Measurements from ENCODE around the gene SLC2A3. TPM values are rescaled to one million over a fixed set of nuclear protein-coding genes. Genes with fewer than 3 reads are reported as not detected.
"Not testable (repeated sequence)": the region's sequence is repeated elsewhere in the genome, so short reads cannot be mapped to it uniquely, and the experiment has no call there.

Gene SLC2A3
- total RNA-seq: 10 to 100 TPM; 18.5 to 29.9 (median 25.1) TPM
- 13.6 TPM for polyA plus RNA-seq
- long read RNA-seq, donor 1, partial matches to known transcripts: 0 of 3 reads
- long read RNA-seq, donor 1, other reads (novel, unspliced or antisense): 2 of 3 reads
- long read RNA-seq, donor 2, transcript SLC2A3-201 (10 exons, 3,915 nt): major isoform, 5 of 7 reads
- long read RNA-seq, donor 2, partial matches to known transcripts: 0 of 7 reads
- long read RNA-seq, donor 2, other reads (novel, unspliced or antisense): 1 of 7 reads
- long read RNA-seq, donor 3, transcript SLC2A3-201 (10 exons, 3,915 nt): major isoform, 10 of 15 reads
- long read RNA-seq, donor 3, partial matches to known transcripts: 2 of 15 reads
- long read RNA-seq, donor 3, other reads (novel, unspliced or antisense): 0 of 15 reads
- long read RNA-seq, donor 4, partial matches to known transcripts: 0 of 4 reads
- long read RNA-seq, donor 4, other reads (novel, unspliced or antisense): 1 of 4 reads

DNA sequence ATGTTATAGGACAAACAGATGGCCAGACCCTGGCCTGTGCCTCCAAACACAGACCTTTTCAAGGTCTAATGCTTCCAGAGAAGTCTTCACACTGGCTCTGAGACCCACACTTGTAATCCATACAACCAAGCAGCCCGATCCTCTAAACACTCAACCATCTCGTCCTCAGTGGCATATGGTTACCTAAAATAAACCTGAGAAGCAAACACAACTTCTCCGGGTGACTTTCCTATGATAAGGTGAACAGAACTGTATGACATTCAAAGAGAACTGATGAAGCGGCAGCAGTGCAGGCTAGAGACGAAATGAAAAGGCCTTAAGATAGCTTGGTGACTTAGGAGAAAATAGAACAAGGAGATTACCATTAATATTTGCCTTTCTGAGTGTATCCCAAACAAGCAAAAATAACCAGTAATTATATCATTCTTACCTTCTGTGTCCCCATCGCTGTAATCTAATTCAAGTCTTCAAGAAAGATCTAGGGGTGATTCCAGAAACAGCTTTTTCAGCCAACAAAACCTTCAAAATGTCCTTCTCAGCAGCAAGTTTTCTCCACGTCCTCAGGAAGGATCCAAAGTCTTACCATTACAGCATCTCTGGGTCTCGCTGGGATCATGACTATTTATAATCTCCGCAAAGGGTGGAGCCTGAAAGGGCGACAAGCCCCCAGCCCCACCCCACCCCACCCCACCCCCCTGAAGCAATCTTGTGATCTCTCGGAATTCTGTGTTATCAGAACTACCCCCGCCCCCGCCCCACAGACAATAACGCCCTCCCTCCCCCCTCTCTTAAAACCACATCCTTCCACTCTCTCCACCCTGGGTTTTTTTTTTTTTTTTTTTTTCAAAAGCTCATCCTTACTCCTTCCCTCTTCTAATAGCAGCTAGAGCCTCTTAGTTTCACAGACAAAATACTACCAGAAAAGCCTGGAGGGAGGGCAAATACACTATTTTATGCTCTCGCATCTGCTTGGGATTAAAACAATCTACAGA lies at the start of gene SLC2A3:
SLC2A3 (minus strand) TSS at position 598 of the 992 bp plus-strand sequence; CDS start at position 445, 153 bp downstream.
- Histone ChIP-seq H3K27ac (ENCODE audit: low read length) (peak within 1 kb of the TSS; percentile 48), H3K9me3 (ENCODE audit: control insufficient read depth, low read length) (no peaks in the 10 kb centered on the region), H3K4me1 (ENCODE audit: control insufficient read depth, insufficient read depth, low read length) (no peaks in the 10 kb centered on the region), H3K27me3 (ENCODE audit: control insufficient read depth, insufficient read depth) (no peaks in the 10 kb centered on the region), H3K4me3 (ENCODE audit: low read length) (peak within 1 kb of the TSS; percentile 88)
- 1% methylated on average over 15 of the region's 15 CpGs for WGBS
- intact Hi-C loops (cut with DNase I): loop anchor here in 2 of 4 donors (2.0 to 10.0 kb wide), 2 partner anchors 23 to 59 kb away; no protein-coding TSS in a partner anchor
- ATAC-seq (peak; percentile 84 to 89), DNase-seq (peak in 2 of 3 donors; percentile 30 to 47)

DNA sequence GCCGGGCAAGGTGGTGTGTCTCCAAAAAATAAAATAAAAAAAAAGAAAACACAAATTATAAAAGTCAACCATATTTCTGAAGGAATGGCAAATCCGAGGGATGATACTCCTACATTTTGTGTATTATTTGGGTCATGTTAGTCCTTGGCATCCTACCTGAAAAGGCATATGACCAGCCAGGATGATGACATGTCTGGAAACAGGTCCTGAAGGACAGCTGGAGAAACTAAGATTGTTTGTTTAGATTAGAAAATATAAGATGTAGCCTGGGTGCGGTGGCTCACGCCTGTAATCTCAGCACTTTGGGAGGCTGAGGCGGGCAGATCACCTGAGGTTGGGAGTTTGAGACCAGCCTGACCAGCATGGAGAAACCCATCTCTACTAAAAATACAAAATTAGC lies 48.9 kb upstream of the SLC2A3 start:
- ATAC-seq (no peak), DNase-seq (no peak)
- no peaks in the 10 kb centered on the region for H3K4me1 ChIP-seq (ENCODE audit: control insufficient read depth, insufficient read depth, low read length)
- no peaks in the 10 kb centered on the region for H3K9me3 ChIP-seq (ENCODE audit: control insufficient read depth, low read length)
- 92% methylated on average over 5 of the region's 5 CpGs for WGBS
- intact Hi-C loops (cut with DNase I): no loop called here
- no peak overlapping the region for H3K4me3 ChIP-seq (ENCODE audit: low read length)
- no peaks in the 10 kb centered on the region for H3K27me3 ChIP-seq (ENCODE audit: control insufficient read depth, insufficient read depth)
- H3K27ac ChIP-seq (ENCODE audit: low read length): no peak overlapping the region

DNA sequence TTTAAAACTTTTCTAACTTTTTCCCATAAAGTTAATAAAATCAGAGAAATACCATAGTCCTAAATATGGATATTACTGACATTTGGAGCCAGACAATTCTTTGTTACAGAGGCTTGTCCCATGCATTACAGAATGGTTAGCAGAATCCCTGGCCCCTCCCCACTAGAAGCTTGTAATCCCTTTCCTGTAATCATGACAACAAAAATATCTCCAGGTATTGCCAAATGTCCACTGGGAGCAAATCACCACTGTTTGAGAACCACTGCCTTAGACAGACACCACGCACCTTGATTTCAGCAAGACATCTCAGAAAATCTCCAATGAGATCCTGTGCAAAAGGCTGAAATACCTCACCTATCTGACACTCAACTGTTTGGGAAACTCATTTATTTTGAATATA lies 47.5 kb upstream of the SLC2A3 start:
- DNase-seq; ATAC-seq; H3K27ac ChIP-seq (ENCODE audit: low read length); H3K4me1 ChIP-seq (ENCODE audit: control insufficient read depth, insufficient read depth, low read length); H3K9me3 ChIP-seq (ENCODE audit: control insufficient read depth, low read length); H3K4me3 ChIP-seq (ENCODE audit: low read length); intact Hi-C loops (cut with DNase I); H3K27me3 ChIP-seq (ENCODE audit: control insufficient read depth, insufficient read depth): not testable (repeated sequence)
- 80% methylated on average over 1 of the region's 1 CpG for WGBS

DNA sequence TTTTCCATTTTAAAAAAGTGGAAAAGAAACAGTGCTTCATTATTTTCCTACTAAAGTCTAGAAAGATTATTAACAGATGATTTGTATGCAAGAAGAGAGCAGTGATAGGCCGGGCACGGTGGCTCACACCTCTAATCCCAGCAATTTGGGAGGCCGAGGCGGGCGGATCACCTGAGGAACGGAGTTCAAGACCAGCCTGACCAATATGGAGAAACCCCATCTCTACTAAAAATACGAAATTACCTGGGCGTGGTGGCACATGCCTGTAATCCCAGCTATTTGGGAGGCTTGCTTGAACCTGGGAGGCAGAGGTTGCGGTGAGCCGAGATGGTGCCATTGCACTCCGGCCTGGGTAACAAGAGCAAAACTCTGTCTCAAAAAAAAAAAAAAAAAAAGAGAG lies 47.0 kb upstream of the SLC2A3 start:
- ATAC-seq; H3K27me3 ChIP-seq (ENCODE audit: control insufficient read depth, insufficient read depth); H3K4me1 ChIP-seq (ENCODE audit: control insufficient read depth, insufficient read depth, low read length); DNase-seq; H3K27ac ChIP-seq (ENCODE audit: low read length); H3K9me3 ChIP-seq (ENCODE audit: control insufficient read depth, low read length); intact Hi-C loops (cut with DNase I); H3K4me3 ChIP-seq (ENCODE audit: low read length): not testable (repeated sequence)
- WGBS: 93% methylated on average over 11 of the region's 11 CpGs

DNA sequence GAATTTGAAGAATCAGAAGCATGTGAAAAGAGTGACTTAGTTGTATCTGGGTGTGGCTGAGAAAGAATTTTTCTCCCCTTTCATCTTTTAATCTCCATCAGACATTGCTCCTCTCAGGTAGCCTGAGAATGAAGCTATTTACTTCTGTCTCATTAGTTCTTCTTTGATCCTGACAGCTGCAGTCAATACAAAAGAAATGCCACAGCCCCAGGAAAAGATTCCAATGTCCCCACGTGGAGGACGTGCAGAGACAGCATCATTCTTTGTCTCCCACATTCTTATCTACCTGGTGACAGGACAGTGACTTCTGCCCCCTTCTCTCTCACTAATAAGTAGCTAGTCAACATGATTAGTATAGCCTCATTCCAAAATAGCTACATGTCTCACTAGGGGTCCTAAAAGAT lies 46.3 kb upstream of the SLC2A3 start:
- H3K4me3 ChIP-seq (ENCODE audit: low read length); intact Hi-C loops (cut with DNase I); H3K9me3 ChIP-seq (ENCODE audit: control insufficient read depth, low read length); H3K27me3 ChIP-seq (ENCODE audit: control insufficient read depth, insufficient read depth); H3K27ac ChIP-seq (ENCODE audit: low read length); ATAC-seq; H3K4me1 ChIP-seq (ENCODE audit: control insufficient read depth, insufficient read depth, low read length); DNase-seq: not testable (repeated sequence)
- 66% methylated on average over 2 of the region's 2 CpGs for WGBS

DNA sequence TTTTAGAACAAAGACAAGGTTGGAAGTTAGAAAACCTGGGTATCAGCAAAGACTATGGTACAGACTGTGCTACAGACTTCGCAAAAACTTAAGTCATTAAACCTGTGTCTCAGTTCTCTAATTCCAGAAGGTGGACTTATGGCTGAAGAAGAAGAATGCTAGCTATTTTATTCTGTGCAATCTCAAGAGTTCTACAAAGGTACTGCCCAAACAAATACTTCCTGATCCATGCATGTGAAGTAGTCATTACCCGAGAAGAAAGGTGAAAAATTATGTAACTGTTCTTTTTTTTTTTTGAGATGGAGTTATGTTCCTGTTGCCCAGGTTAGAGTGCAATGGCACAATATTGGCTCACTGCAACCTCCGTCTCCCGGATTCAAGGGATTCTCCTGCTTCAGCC lies 45.5 kb upstream of the SLC2A3 start:
- Histone ChIP-seq H3K4me1 (ENCODE audit: control insufficient read depth, insufficient read depth, low read length) (no peaks in the 10 kb centered on the region), H3K9me3 (ENCODE audit: control insufficient read depth, low read length) (no peaks in the 10 kb centered on the region), H3K4me3 (ENCODE audit: low read length) (no peak overlapping the region), H3K27me3 (ENCODE audit: control insufficient read depth, insufficient read depth) (no peaks in the 10 kb centered on the region), H3K27ac (ENCODE audit: low read length) (no peak overlapping the region)
- DNase-seq: no peak
- ATAC-seq: no peak
- intact Hi-C loops (cut with DNase I): no loop called here
- 92% methylated on average over 4 of the region's 4 CpGs for WGBS

DNA sequence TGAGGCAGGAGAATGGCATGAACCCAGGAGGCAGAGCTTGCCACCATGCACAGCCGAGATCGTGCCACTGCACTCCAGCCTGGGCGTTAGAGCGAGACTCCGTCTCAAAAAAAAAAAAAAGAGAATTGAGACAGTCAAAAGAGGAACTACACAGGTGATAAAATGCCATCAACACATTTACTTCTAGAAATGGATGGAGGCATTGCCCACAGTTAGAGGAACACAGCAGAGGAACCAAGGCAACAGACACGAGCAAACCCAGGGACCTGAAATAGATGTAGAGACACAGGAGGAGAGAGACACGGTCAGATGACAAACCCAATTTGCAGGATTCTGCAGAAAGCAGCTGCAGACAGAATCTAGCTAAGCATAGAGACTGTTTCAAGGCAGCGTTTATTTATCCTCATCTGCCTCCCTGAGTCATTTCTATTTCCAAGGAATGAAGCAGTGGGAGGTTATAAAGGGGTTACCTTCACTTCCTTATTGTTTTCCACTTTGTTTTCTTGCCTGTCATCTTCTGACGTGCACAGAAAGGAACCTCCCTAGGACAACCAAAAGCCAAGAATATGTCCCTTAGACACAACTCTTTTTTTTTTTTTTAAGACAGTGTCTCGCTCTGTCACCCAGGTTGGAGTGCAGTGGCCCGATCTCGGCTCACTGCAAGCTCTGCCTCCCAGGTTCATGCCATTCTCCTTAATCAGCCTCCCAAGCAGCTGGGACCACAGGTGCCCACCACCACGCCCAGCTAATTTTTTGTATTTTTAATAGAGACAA lies 41.6 kb upstream of the SLC2A3 start:
- H3K4me1 ChIP-seq (ENCODE audit: control insufficient read depth, insufficient read depth, low read length); intact Hi-C loops (cut with DNase I); H3K4me3 ChIP-seq (ENCODE audit: low read length); H3K9me3 ChIP-seq (ENCODE audit: control insufficient read depth, low read length); H3K27ac ChIP-seq (ENCODE audit: low read length); ATAC-seq; DNase-seq; H3K27me3 ChIP-seq (ENCODE audit: control insufficient read depth, insufficient read depth): not testable (repeated sequence)
- WGBS: 69% methylated on average over 11 of the region's 13 CpGs

DNA sequence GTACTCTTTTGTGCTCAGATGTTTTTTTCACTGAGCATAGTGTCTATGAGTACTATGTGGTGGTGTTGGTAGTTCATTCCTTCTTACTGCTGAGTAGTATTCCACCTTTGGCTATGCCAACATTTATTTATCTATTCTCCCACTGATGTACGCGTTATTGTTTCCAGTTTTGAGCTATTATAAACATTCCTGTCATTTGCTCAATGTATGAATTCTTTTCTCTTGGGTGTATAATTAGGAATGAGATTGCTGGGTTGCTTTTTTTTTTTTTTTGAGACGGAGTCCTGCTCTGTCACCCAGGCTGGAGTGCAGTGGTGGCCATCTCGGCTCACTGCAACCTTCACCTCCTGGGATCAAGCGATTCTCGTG lies 37.5 kb upstream of the SLC2A3 start:
- no peaks in the 10 kb centered on the region for H3K4me1 ChIP-seq (ENCODE audit: control insufficient read depth, insufficient read depth, low read length)
- H3K9me3 ChIP-seq (ENCODE audit: control insufficient read depth, low read length): no peaks in the 10 kb centered on the region
- ATAC-seq (no peak), DNase-seq (no peak)
- H3K27ac ChIP-seq (ENCODE audit: low read length): no peak overlapping the region
- WGBS: 93% methylated on average over 6 of the region's 6 CpGs
- intact Hi-C loops (cut with DNase I): no loop called here
- H3K4me3 ChIP-seq (ENCODE audit: low read length): no peak overlapping the region
- no peaks in the 10 kb centered on the region for H3K27me3 ChIP-seq (ENCODE audit: control insufficient read depth, insufficient read depth)

DNA sequence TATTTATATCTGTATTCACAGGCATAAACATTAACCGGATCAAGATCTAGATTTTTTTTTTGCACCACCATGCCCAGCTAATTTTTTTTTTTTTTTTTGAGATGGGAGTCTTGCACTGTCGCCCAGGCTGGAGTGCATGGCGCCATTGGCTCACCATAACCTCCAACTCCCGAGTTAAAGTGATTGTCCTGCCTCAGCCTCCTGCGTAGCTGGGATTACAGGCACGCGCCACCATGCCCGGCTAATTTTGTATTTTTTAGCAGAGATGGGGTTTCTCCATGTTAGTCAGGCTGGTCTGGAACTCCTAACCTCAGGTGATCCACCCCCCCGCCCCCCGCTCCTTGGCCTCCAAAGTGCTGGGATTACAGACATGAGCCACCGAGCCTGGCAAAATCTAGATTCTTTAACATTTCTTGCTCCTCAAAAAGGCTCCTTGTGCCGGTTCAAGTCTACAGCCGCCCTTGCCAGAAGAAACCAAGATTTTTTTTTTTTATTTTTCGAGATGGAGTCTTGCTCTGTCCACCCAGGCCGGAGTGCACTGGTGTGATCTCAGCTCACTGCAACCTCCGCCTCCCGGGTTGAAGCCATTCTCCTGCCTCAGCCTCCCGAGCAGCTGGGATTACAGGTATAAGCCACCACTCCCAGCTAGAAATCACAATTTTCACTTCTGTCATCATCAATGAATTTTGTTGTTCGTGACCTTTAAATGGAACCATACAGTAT lies 36.9 kb upstream of the SLC2A3 start:
- Histone ChIP-seq H3K9me3 (ENCODE audit: control insufficient read depth, low read length) (no peaks in the 10 kb centered on the region), H3K27me3 (ENCODE audit: control insufficient read depth, insufficient read depth) (no peaks in the 10 kb centered on the region), H3K4me1 (ENCODE audit: control insufficient read depth, insufficient read depth, low read length) (no peaks in the 10 kb centered on the region), H3K27ac (ENCODE audit: low read length) (no peak overlapping the region), H3K4me3 (ENCODE audit: low read length) (no peak overlapping the region)
- no peak for DNase-seq
- WGBS: 91% methylated on average over 19 of the region's 19 CpGs
- intact Hi-C loops (cut with DNase I): no loop called here
- no peak for ATAC-seq

DNA sequence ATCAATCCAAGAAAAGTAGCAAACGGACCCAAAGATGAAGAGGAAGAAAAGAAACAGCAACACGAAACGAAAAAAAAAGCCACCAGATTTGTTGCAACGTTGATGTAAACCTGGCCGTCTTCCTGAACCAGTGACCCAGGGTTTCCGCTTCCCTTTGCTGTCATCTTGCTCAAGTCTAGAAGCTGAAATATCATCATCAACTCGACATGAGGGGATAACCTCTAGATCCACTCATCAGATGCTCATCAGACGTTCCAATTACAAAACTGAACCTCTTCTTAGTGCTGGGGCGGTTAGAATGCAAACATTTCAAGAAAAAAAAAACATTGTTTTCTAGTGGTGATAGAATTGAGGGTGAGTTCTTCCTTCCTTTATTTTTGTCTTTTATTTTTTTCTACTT lies 36.3 kb upstream of the SLC2A3 start:
- intact Hi-C loops (cut with DNase I); H3K4me3 ChIP-seq (ENCODE audit: low read length): not testable (repeated sequence)

More for the DNA sequence above, 36.3 kb upstream of the SLC2A3 start:
- not testable (repeated sequence) for ATAC-seq; DNase-seq; H3K4me1 ChIP-seq (ENCODE audit: control insufficient read depth, insufficient read depth, low read length); H3K27ac ChIP-seq (ENCODE audit: low read length); H3K27me3 ChIP-seq (ENCODE audit: control insufficient read depth, insufficient read depth); H3K9me3 ChIP-seq (ENCODE audit: control insufficient read depth, low read length)
- WGBS: 22% methylated on average over 3 of the region's 9 CpGs

Measured in right cardiac atrium (tissue), 5 donors.